HCT116 (cell line): ENCODE data around the gene G0S2.

Experiments
- CEBPB ChIP-seq: IDR thresholded peaks from 2 replicates; pipeline ENCODE4 v1.6.1; 2012; ENCODE audit warnings: low read depth
- CTCF ChIP-seq, 3 experiments: fragments of 200-600 bp in 1 of 3; sonication (generic) in 1 of 3; IDR thresholded peaks in 2 of 3; conservative IDR thresholded peaks in 1 of 3; 2 replicates each; pipeline ENCODE4 v1.5.1; 2012 to 2017; ENCODE audit warnings: low read depth in 2 of 3, low read length in 2 of 3, antibody characterized with exemption in 1 of 3, borderline replicate concordance in 1 of 3, control low read depth in 1 of 3, mild to moderate bottlenecking in 1 of 3, mixed read lengths in 1 of 3, mixed run types in 1 of 3, moderate library complexity in 1 of 3; ENCODE audit not compliant: insufficient read depth in 1 of 3
- EZH2 ChIP-seq: fragments of 200-600 bp; sonication (generic); IDR thresholded peaks from 2 replicates; pipeline ENCODE4 v1.6.1; 2017; ENCODE audit warnings: antibody characterized with exemption, mixed run types
- EZH2phosphoT487 ChIP-seq: fragments of 200-600 bp; IDR thresholded peaks from 2 replicates; pipeline ENCODE4 v1.6.1; 2018; ENCODE audit warnings: antibody characterized with exemption, borderline replicate concordance
- JUND ChIP-seq: IDR thresholded peaks from 2 replicates; pipeline ENCODE4 v1.6.1; 2012
- MAX ChIP-seq: IDR thresholded peaks from 2 replicates; pipeline ENCODE4 v1.6.1; 2012
- POLR2A ChIP-seq: IDR thresholded peaks from 2 replicates; pipeline ENCODE4 v1.7.0; 2011; ENCODE audit warnings: borderline replicate concordance; ENCODE audit not compliant: insufficient read depth, insufficient read length; ENCODE audit errors: extremely low read depth
- POLR2AphosphoS5 ChIP-seq: IDR thresholded peaks from 2 replicates; pipeline ENCODE4 v1.6.1; 2011; ENCODE audit warnings: mild to moderate bottlenecking, low read depth, low read length, moderate library complexity
- RAD21 ChIP-seq: IDR thresholded peaks from 2 replicates; pipeline ENCODE4 v1.6.1; 2012; ENCODE audit warnings: low read depth, mild to moderate bottlenecking
- REST ChIP-seq: IDR thresholded peaks from 2 replicates; pipeline ENCODE4 v1.6.1; 2012; ENCODE audit warnings: low read depth
- YY1 ChIP-seq: IDR thresholded peaks from 2 replicates; pipeline ENCODE4 v1.6.1; 2011; ENCODE audit warnings: low read length, low read depth, moderate library complexity, mild to moderate bottlenecking; ENCODE audit not compliant: insufficient replicate concordance; ENCODE audit errors: extremely low read depth
- ZFX ChIP-seq: fragments of 450-650 bp; IDR thresholded peaks from 2 replicates; pipeline ENCODE4 v1.6.1; 2017
- TF ChIP-seq, protein P1 (sequence below): IDR thresholded peaks from 2 replicates; pipeline ENCODE4 v1.6.1; 2012

DNA sequence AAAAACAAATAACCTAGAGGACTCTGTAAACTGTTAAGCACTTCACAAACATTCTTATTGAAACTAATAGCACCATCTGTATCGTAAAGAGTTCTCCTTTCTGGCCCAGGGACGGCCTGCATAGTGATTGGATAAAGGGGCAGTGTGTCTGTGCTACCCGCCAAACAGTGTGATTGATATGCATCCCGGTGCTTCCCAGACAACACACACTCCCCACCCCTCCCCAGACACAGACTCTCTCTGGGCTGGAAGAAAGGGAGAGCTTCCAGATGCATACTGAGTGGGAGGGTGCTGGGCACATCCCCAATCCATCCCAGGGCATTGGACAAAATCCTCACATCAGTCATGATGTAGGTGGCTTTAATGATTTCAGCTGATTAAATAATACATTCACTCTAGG lies 33.1 kb downstream of the G0S2 start:
- TF ChIP-seq CTCF (IDR thresholded peaks at IDR 0.05 in 2 of 3, conservative IDR thresholded peaks at IDR 0.05 in 1 of 3; ENCODE audit: borderline replicate concordance in 1 of 3, insufficient read depth in 1 of 3, low read depth in 2 of 3, low read length in 2 of 3) (no peak), POLR2A (no peak), EZH2 (no peak), MAX (no peak), REST (no peak), YY1 (no peak), JUND (no peak), EZH2phosphoT487 (no peak), POLR2AphosphoS5 (no peak), CEBPB (no peak), RAD21 (no peak), ZFX (no peak)
- TF ChIP-seq, protein P1, sequence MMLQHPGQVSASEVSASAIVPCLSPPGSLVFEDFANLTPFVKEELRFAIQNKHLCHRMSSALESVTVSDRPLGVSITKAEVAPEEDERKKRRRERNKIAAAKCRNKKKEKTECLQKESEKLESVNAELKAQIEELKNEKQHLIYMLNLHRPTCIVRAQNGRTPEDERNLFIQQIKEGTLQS, result no peak
